VCaP (cell line): ENCODE measurements around the gene USP16.

Experiments
- H3K27ac ChIP-seq: fragments of 450-650 bp; 2 replicates; pipeline ENCODE4 v1.5.1; 2017
- CTCF ChIP-seq: fragments of 450-650 bp; conservative IDR thresholded peaks from 2 replicates; pipeline ENCODE4 v1.5.1; 2017; ENCODE audit warnings: mild to moderate bottlenecking, moderate library complexity

USP16 gene

GRCh38 chr21:29076731-29077640 is 52.5 kb downstream of the USP16 start:
- peak overlapping the region; percentile 98 for H3K27ac ChIP-seq
- peak; percentile 18; the same call in 1 of the 2 replicates for TF ChIP-seq CTCF

- TF ChIP-seq CTCF, result no peak
- H3K27ac ChIP-seq, result peak overlapping the region; percentile 98
These were observed 53.2 kb downstream of the USP16 start for GRCh38 chr21:29077651-29078090.

GRCh38 chr21:29078869-29079767 is 54.6 kb downstream of the USP16 start:
- no peak overlapping the region for H3K27ac ChIP-seq
- TF ChIP-seq CTCF, result no peak

GRCh38 chr21:29080454-29080941 is 56.0 kb downstream of the USP16 start:
- no peak overlapping the region for H3K27ac ChIP-seq
- TF ChIP-seq CTCF, result no peak

- no peak overlapping the region for H3K27ac ChIP-seq
- TF ChIP-seq CTCF, result no peak
These were observed 57.8 kb downstream of the USP16 start for GRCh38 chr21:29082046-29082815.

GRCh38 chr21:29083306-29083705 is 58.8 kb downstream of the USP16 start:
- no peak overlapping the region for H3K27ac ChIP-seq
- no peak for TF ChIP-seq CTCF
